Dendritic cell treated with granulocyte-macrophage colony-stimulating factor and Interleukin-4, amounts not matched to agents 40 ng/mL and 50 ng/mL, for 4 days (primary cell): ENCODE results near the gene CYP2W1.
"Not testable (repeated sequence)": the region's sequence is repeated elsewhere in the genome, so short reads cannot be mapped to it uniquely, and the experiment has no call there.

Experiments
- H3K27ac Mint-ChIP-seq: one replicate; pipeline ENCODE4 v1.8.0; 2022; ENCODE audit warnings: mild to moderate bottlenecking, mixed read lengths
- H3K27me3 Mint-ChIP-seq: one replicate; pipeline ENCODE4 v1.8.0; 2022; ENCODE audit warnings: mild to moderate bottlenecking, mixed read lengths
- H3K36me3 Mint-ChIP-seq: one replicate; pipeline ENCODE4 v1.8.0; 2022; ENCODE audit warnings: low read depth, mixed read lengths
- H3K4me1 Mint-ChIP-seq: one replicate; pipeline ENCODE4 v1.8.0; 2022; ENCODE audit warnings: low read depth, mixed read lengths
- H3K4me3 Mint-ChIP-seq: one replicate; pipeline ENCODE4 v1.8.0; 2022; ENCODE audit warnings: mild to moderate bottlenecking, moderate library complexity, mixed read lengths
- H3K9me3 Mint-ChIP-seq: one replicate; pipeline ENCODE4 v1.8.0; 2022; ENCODE audit warnings: mixed read lengths
- intact Hi-C: fragments of 100-400 bp; cut with micrococcal nuclease; formaldehyde crosslinking; loops from one replicate; pipeline ENCODE4 v1.15.0; 2022

The CYP2W1 gene

GRCh38 chr7:999941-1000935 lies 17.3 kb downstream of the CYP2W1 start:
- no peak overlapping the region for H3K4me3 Mint-ChIP-seq
- no peaks in the 10 kb centered on the region for H3K27me3 Mint-ChIP-seq
- no peak overlapping the region for H3K27ac Mint-ChIP-seq
- peaks cover 15% of the 10 kb centered on the region for H3K4me1 Mint-ChIP-seq
- H3K9me3 Mint-ChIP-seq = no peaks in the 10 kb centered on the region
- peaks cover 90% of the 10 kb centered on the region for H3K36me3 Mint-ChIP-seq
- intact Hi-C loops = no loop called here

DNA sequence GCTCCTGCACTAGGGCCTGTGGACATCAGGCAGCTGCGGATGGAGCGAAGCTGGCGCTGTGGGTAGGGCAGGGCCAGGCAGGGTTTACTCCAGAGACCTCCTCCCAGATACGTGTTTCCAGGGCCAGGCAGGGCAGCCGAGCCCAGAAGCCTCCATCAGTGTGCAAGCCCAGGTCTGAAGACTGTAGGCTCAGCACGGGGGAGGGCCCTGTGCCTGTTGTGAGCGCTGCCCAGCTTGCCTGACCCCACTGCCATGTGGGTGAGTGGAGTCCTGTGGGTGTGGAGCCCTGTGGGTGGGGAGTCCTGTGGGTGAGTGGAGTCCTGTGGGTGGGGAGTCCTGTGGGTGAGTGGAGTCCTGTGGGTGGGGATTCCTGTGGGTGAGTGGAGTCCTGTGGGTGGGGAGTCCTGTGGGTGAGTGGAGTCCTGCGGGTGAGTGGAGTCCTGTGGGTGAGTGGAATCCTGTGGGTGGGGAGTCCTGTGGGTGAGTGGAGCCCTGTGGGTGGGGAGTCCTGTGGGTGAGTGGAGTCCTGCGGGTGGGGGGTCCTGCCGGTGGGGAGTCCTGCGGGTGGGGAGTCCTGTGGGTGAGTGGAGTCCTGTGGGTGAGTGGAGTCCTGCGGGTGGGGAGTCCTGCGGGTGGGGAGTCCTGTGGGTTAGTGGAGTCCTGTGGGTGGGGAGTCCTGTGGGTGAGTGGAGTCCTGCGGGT lies 18.2 kb downstream of the CYP2W1 start:
- H3K9me3 Mint-ChIP-seq, intact Hi-C loops, H3K4me3 Mint-ChIP-seq, H3K27ac Mint-ChIP-seq, H3K27me3 Mint-ChIP-seq: not testable (repeated sequence)
- H3K36me3 Mint-ChIP-seq = peaks cover 92% of the 10 kb centered on the region
- H3K4me1 Mint-ChIP-seq = peaks cover 15% of the 10 kb centered on the region

- H3K27me3 Mint-ChIP-seq, H3K4me1 Mint-ChIP-seq, H3K4me3 Mint-ChIP-seq, H3K27ac Mint-ChIP-seq, intact Hi-C loops, H3K9me3 Mint-ChIP-seq: not testable (repeated sequence)
- peaks cover 94% of the 10 kb centered on the region for H3K36me3 Mint-ChIP-seq
Measured at GRCh38 chr7:1002026-1002425, 19.0 kb downstream of the CYP2W1 start.

- H3K4me1 Mint-ChIP-seq, H3K4me3 Mint-ChIP-seq, intact Hi-C loops, H3K27ac Mint-ChIP-seq, H3K9me3 Mint-ChIP-seq, H3K27me3 Mint-ChIP-seq: not testable (repeated sequence)
- peaks cover 94% of the 10 kb centered on the region for H3K36me3 Mint-ChIP-seq
Measured at GRCh38 chr7:1002445-1002844, 19.5 kb downstream of the CYP2W1 start.

DNA sequence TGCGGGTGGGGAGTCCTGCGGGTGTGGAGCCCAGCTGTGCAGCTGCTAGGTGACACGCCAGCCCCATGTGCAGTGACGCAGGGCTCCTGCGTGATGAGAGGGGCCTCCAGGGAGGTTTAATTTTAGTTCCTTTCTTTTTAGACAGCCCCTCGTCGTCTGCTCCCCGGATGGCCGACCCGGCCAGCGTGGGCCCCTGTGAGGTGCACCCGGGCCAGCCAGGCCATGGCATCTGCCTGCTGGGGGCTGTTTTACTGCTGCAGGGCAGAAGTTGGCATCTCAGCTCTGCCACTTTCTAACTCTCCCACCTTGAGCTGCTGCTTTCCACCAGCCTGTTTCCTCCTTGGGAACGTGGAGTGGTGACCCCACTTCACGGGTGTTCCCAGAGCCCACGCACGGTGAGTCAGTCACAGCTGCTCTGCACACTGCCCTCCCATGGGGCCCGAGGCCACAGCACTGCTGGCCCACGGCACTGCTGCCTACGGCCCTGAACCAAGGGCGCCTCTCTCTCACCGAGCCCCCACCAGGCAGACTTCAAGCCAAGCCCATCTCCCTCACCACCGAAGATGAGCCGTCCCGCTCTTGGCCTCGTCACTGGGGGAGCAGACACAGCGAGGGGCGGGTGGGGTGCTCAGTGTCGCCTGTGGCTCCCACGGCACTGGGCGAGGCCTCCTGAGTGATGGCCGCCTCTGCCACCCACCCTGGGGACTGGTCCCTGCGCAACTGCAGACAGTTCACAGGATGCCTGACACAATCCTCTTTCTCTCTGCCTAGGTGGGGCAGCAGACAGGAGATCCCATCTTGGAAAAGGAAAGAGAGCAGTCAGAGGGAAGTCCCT lies 21.3 kb downstream of the CYP2W1 start:
- H3K36me3 Mint-ChIP-seq = peaks cover 94% of the 10 kb centered on the region
- peaks cover 8% of the 10 kb centered on the region for H3K4me1 Mint-ChIP-seq
- H3K4me3 Mint-ChIP-seq = no peak overlapping the region
- H3K9me3 Mint-ChIP-seq = no peaks in the 10 kb centered on the region
- intact Hi-C loops = no loop called here
- no peak overlapping the region for H3K27ac Mint-ChIP-seq
- no peaks in the 10 kb centered on the region for H3K27me3 Mint-ChIP-seq

DNA sequence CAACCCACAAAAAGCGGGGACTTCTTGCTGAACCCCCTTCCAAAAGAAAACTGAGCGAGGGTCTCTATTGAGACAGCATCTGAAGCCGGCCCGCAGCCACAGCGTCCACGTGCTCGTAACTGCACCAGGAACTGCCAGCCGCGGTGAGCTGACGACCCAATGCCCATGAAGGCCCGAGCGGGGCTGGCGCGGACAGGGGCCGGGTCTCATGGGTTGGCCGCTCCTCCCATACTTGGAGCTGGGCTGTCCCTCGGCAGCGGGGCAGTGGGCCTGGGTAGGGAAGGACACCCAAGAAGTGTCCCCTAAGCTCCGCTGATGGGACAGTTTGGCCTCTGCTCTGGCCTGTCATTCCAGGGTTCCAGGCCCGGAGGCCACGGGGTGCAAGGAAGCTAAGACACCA lies 22.3 kb downstream of the CYP2W1 start:
- Mint-ChIP-seq H3K27ac (no peak overlapping the region), H3K36me3 (peaks cover 94% of the 10 kb centered on the region), H3K9me3 (no peaks in the 10 kb centered on the region), H3K4me1 (peaks cover 8% of the 10 kb centered on the region), H3K4me3 (no peak overlapping the region), H3K27me3 (no peaks in the 10 kb centered on the region)
- intact Hi-C loops = no loop called here

DNA sequence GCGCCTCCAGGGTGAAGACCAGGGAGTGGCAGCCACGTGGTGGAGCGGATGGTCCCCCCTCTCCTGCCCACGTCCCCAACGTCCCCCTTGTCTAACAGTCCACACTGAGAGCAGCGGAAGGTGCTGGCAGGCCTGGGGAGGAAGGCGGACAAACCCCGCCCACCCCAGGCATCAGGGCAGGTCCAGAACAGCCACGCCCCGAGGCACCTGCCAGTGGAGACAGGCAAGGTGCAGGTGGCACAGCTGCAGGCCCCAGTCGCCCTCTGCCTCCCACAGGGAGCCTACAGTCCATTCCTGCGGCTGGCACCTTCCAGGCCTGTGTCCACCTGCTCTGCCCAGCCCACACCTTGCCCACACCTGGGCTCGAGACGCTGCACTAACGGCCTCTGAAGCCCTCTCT lies 24.9 kb downstream of the CYP2W1 start:
- peaks cover 14% of the 10 kb centered on the region for H3K27me3 Mint-ChIP-seq
- H3K4me1 Mint-ChIP-seq = peaks cover 27% of the 10 kb centered on the region
- peaks cover 69% of the 10 kb centered on the region for H3K36me3 Mint-ChIP-seq
- H3K27ac Mint-ChIP-seq = no peak overlapping the region
- H3K4me3 Mint-ChIP-seq = no peak overlapping the region
- H3K9me3 Mint-ChIP-seq = no peaks in the 10 kb centered on the region
- intact Hi-C loops = no loop called here

DNA sequence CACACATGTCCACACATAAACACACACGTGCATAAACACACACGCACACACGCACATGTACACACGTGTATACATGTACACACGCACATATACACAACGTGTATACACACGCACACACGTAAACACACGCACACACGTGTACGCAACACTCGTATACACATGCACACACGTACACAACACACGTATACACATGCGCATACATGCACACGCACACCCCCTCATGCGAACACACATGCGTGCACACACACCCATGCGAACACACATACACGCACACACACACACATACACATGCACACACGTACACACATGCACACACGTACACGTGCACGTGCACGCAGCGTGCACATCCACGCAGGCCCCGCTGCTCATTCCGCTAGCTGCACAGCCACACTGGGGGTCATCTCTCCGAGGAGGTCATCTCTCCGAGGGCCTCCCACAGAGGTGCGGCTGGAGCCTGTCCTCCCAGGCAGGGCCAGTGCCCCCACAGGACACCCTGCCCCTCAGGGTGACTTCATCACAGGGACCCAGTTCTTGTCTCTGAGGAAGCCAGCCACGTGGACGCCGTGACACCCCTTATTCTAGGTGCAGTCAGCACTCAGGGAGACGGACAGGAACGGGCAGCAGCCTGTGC lies 25.9 kb downstream of the CYP2W1 start:
- H3K36me3 Mint-ChIP-seq = peaks cover 65% of the 10 kb centered on the region

DNA sequence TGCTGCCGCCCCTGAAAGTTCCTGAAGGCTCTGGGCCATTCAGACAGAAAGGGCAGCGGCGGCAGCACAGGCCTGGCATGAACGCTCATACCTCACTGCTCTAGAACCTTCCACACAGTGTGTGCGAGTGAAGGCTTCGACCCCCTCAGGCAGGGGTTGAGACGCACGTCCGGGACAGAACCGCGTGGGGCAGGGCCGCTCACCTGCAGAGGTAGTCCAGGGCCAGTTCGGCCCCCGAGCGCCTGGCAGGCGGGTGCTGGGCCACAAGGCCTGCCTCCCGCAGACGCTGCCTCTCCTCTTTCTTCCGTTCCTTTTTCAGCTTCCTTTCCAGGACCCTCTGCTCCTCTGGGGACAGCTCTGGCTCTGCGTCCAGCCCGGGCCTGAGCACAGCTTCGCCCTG lies 26.8 kb downstream of the CYP2W1 start:
- intact Hi-C loops = no loop called here

More for the DNA sequence above, 25.9 kb downstream of the CYP2W1 start:
- H3K9me3 Mint-ChIP-seq = no peaks in the 10 kb centered on the region
- H3K27ac Mint-ChIP-seq = no peak overlapping the region
- H3K4me3 Mint-ChIP-seq = no peak overlapping the region
- peaks cover 14% of the 10 kb centered on the region for H3K27me3 Mint-ChIP-seq
- intact Hi-C loops = no loop called here
- H3K4me1 Mint-ChIP-seq = peaks cover 28% of the 10 kb centered on the region

DNA sequence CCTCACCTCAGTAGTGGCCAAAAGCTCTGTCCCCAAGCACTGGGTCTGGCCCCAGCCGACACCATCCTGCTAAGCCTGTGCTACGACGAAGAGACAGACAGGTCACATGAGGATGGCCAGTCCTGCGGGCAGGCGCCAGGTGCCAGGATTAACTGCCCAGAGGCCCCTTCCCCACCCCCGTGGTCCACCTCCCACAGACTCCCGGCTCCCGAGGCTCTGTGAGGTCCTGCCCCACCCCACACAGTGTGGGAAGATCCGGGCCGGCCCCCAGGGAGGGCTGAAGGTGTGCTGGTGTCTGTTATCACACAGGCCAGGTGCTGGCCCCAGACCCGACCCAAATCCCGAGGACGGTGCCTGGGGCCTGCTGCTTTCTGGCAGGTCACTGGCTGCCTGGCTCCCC lies 27.2 kb downstream of the CYP2W1 start:
- H3K36me3 Mint-ChIP-seq = peaks cover 57% of the 10 kb centered on the region

More for the DNA sequence above, 26.8 kb downstream of the CYP2W1 start:
- Mint-ChIP-seq H3K27me3 (peaks cover 14% of the 10 kb centered on the region), H3K36me3 (peaks cover 57% of the 10 kb centered on the region), H3K4me3 (no peak overlapping the region), H3K27ac (no peak overlapping the region), H3K9me3 (no peaks in the 10 kb centered on the region), H3K4me1 (peaks cover 24% of the 10 kb centered on the region)

GRCh38 chr7:1011297-1012003 lies 28.5 kb downstream of the CYP2W1 start:
- peaks cover 46% of the 10 kb centered on the region for H3K36me3 Mint-ChIP-seq
- peaks cover 23% of the 10 kb centered on the region for H3K4me1 Mint-ChIP-seq
- no peak overlapping the region for H3K4me3 Mint-ChIP-seq
- no peak overlapping the region for H3K27ac Mint-ChIP-seq
- intact Hi-C loops = no loop called here
- peaks cover 14% of the 10 kb centered on the region for H3K27me3 Mint-ChIP-seq
- H3K9me3 Mint-ChIP-seq = no peaks in the 10 kb centered on the region

More for the DNA sequence above, 27.2 kb downstream of the CYP2W1 start:
- H3K27ac Mint-ChIP-seq = no peak overlapping the region
- H3K4me3 Mint-ChIP-seq = no peak overlapping the region
- intact Hi-C loops = no loop called here
- H3K4me1 Mint-ChIP-seq = peaks cover 23% of the 10 kb centered on the region
- no peaks in the 10 kb centered on the region for H3K9me3 Mint-ChIP-seq
- peaks cover 14% of the 10 kb centered on the region for H3K27me3 Mint-ChIP-seq

DNA sequence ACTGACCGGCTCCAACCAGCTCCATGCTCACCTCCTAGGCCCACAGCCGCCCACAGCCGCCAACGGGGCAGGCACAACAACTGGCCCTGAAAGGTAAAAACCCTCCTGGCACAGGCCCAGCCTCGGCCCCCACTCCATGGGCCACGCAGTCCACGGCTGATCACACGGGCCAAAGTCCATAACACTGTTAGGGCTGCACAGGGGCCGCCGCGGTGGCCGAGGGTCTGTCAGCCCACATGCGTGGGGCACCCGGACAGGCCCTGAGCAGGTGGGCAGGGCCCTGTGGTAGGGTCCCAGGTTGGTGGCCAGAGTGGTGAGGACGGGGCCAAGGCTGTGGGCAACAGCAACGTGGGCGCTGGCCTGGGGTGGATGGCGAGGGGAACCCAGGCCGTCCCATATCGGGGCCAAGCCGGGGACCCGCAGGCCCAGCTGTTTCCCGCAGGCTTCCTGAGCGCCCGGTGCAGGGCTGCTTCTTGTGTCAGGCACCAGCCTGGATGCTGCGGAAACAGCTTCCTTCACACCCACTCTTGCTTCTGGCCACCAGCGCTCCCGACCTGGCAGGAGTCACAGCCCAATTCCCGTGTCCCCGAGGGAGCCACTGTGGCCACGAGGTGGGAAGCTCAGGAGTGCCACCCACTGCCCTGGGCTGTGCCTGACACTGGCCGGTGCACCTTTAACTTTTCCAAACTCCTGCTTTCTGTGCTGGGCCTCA lies 29.2 kb downstream of the CYP2W1 start:
- intact Hi-C loops = no loop called here
- peaks cover 42% of the 10 kb centered on the region for H3K36me3 Mint-ChIP-seq
- H3K9me3 Mint-ChIP-seq = no peaks in the 10 kb centered on the region
- H3K27me3 Mint-ChIP-seq = peaks cover 14% of the 10 kb centered on the region
- no peak overlapping the region for H3K4me3 Mint-ChIP-seq
- peaks cover 23% of the 10 kb centered on the region for H3K4me1 Mint-ChIP-seq
- no peak overlapping the region for H3K27ac Mint-ChIP-seq
